Left colon (tissue), 2 donors: Measurements from ENCODE around the gene PPP2CA. TPM values are rescaled to one million over a fixed set of nuclear protein-coding genes. Genes with fewer than 3 reads are reported as not detected.
"Not testable (repeated sequence)": the region's sequence is repeated elsewhere in the genome, so short reads cannot be mapped to it uniquely, and the experiment has no call there.

Source experiments
- ATAC-seq: fragments of 200-7000 bp; cut with Tn5 transposase; one replicate; pipeline ENCODE4 v1.9.1; 2020; ENCODE audit warnings: mild to moderate bottlenecking, moderate library complexity
- DNase-seq, 2 donors: peaks; one replicate each; pipeline ENCODE4 v3.0.0-alpha.2; 2020
- intact Hi-C, 2 donors: fragments of 100-400 bp; cut with DNase I in 1 of 2; cut with micrococcal nuclease in 1 of 2; formaldehyde crosslinking; loops; one replicate each; pipeline versions ENCODE4 v1.11.2 to v1.14.0; 2022; cut with DNase I, micrococcal nuclease
- total RNA-seq, 2 donors: library from RNA; stranded (reverse); fragmentation: NEBNext Ultra II Directional; extraction: Animal tissue kit (Norgen Biotek cat#: 25700); gene quantifications; one replicate each; pipeline ENCODE4 v1.2.1, GENCODE V29; 2021
- donor health status: DM: no; HTN: no; CAD: no.
- donor health status: DM: yes; HTN: yes; CAD: no.

PPP2CA gene
- total RNA-seq, 2 donors from 2014 or later = 117 to 119 TPM

GRCh38 chr5:134162592-134162991, 63.3 kb downstream of the PPP2CA start:
- ATAC-seq = no peak
- intact Hi-C loops = no loop called here

GRCh38 chr5:134161513-134162395, 64.1 kb downstream of the PPP2CA start:
- DNase-seq (no peak), ATAC-seq (no peak)
- intact Hi-C loops = no loop called here

More at GRCh38 chr5:134162592-134162991, 63.3 kb downstream of the PPP2CA start:
- DNase-seq = no peak

GRCh38 chr5:134153657-134154056, 72.2 kb downstream of the PPP2CA start:
- no peak for ATAC-seq
- no peak for DNase-seq
- intact Hi-C loops = no loop called here

GRCh38 chr5:134153241-134153640, 72.6 kb downstream of the PPP2CA start:
- ATAC-seq (no peak), DNase-seq (no peak)
- intact Hi-C loops = no loop called here

GRCh38 chr5:134152173-134152832, 73.6 kb downstream of the PPP2CA start:
- intact Hi-C loops, DNase-seq, ATAC-seq: not testable (repeated sequence)

- DNase-seq = no peak
- intact Hi-C loops = no loop called here
- no peak for ATAC-seq
Observed at GRCh38 chr5:134151723-134152122, 74.2 kb downstream of the PPP2CA start.

- intact Hi-C loops = loop anchor here in 1 of 2 donors (5.0 kb wide), 1 partner anchor 107 kb away; no protein-coding TSS in a partner anchor
- ATAC-seq = no peak
- no peak for DNase-seq
Observed at GRCh38 chr5:134149571-134150303, 76.1 kb downstream of the PPP2CA start.

- intact Hi-C loops = loop anchor here in 1 of 2 donors (5.0 kb wide), 1 partner anchor 107 kb away; no protein-coding TSS in a partner anchor
- DNase-seq (no peak), ATAC-seq (no peak)
Observed at GRCh38 chr5:134148986-134149539, 76.8 kb downstream of the PPP2CA start.

GRCh38 chr5:134148316-134148715, 77.6 kb downstream of the PPP2CA start:
- ATAC-seq (no peak), DNase-seq (no peak)
- intact Hi-C loops = loop anchor here in 1 of 2 donors (5.0 kb wide), 1 partner anchor 106 kb away; no protein-coding TSS in a partner anchor

- no peak for DNase-seq
- intact Hi-C loops = loop anchor here in 1 of 2 donors (5.0 kb wide), 1 partner anchor 105 kb away; no protein-coding TSS in a partner anchor
- no peak for ATAC-seq
Observed at GRCh38 chr5:134146651-134147518, 79.0 kb downstream of the PPP2CA start.

- ATAC-seq = peak; percentile 83
- intact Hi-C loops = loop anchor here in 1 of 2 donors (5.0 kb wide), 1 partner anchor 104 kb away; no protein-coding TSS in a partner anchor
- DNase-seq = peak; percentile 61 to 89
Observed at GRCh38 chr5:134145779-134146581, 79.9 kb downstream of the PPP2CA start.

GRCh38 chr5:134145041-134145757, 80.7 kb downstream of the PPP2CA start:
- intact Hi-C loops = loop anchor here in 1 of 2 donors (5.0 kb wide), 1 partner anchor 103 kb away; no protein-coding TSS in a partner anchor
- DNase-seq (no peak), ATAC-seq (no peak)
